ENCODE results near the gene GMPPA.

GMPPA gene

DNA sequence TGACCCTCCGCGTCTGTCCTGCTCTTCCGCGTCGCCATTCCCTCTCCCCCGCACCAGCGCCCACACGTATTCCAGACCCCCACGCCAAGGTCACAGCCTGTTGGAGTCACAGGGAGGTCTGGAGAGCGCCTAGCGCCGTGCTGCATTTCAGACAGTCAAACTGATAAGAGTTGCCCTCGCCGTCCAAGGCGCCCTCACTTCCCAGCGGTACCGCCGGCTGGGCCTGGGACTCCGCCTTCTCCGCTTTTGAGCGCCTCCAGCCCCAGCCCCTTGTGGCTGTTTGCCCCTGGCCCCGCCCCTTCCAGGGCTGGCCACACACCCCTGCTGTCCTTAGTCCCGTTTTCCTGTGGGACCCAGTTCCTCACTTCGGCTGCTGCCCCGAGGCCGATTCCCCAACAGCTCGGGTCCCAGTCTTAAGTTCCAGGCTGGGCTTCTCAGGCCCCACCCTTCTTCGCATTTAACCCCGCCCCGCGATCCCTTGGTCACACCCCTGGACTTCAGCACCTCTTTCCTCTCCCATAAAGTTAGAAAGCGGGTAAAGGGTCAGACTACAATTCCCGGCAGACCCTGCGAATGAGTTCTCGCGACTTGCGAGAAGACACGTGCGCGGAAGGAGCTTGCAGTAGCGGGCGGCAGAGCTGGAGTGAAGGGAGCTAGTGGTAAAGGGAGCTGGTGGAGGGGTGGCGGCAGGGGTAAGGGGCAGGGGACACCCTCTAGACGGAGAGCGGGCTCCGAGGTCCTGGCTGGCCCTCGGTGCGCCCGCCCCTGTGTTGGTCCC is at the start of gene GMPPA:
GMPPA (plus strand) TSS at position 612 of the 778 bp plus-strand sequence. CDS start 1,085 bp downstream, outside the sequence.
- H3K4me3 ChIP-seq (ENCODE audit: low read length): peak within 1 kb of the TSS; percentile 89
- TF ChIP-seq CTCF (conservative IDR thresholded peaks at IDR 0.05; ENCODE audit: low read length): no peak
- DNase-seq (ENCODE audit: low read depth): peak; percentile 99

DNA sequence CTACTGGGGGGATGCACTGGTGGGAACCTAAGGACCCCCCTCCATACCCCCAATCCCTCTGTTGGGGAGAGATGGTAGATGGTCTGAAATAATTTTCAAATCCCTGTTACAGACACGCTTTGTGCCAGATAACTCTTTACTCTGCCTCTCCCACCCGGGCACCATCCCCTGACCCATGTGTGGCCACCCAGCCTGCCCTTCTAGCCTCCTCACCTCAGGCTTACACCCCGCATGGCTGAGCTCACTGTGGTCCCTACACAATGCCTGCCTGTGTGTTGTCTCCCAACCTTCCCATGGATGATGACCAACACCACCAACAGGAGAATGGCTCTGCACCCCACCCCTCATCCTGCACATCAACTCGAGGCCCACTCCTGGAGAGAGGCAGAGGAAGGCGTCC is 49.1 kb upstream of the GMPPA start:
- no peak for DNase-seq (ENCODE audit: low read depth)
- H3K4me3 ChIP-seq (ENCODE audit: low read length): no peak overlapping the region
- no peak for TF ChIP-seq CTCF (conservative IDR thresholded peaks at IDR 0.05; ENCODE audit: low read length)

DNA sequence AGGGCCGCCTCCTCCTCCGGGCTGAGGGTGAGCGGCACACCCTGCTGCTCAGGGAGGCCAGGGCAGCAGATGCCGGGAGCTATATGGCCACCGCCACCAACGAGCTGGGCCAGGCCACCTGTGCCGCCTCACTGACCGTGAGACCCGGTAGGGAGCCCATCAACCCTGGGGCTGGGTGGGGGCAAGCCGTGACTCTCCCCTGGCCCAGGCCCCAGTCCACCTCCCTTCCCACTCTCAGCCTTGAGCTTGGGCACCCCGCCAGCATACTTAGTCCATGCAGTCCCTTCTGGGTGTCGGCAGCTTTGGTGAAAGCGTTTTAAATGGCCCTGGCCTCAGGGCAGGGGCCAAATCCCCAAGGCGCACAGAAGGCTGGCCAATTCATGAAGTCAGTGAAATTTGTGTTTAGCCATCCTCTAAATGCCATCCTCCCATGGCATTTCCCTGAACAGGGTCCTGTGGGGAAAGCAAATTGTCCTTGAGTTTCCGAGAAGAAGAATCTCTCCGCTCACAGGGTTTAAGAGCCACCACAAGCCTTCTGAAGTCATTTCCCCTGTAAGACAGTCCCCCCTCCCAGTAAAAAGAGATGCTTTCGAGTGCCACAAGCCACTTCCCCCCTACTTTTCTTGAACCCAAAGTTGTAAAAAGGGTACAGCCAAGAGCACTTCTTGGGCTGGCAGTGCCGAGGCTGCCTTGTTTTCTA is 46.9 kb upstream of the GMPPA start:
- no peak for DNase-seq (ENCODE audit: low read depth)

DNA sequence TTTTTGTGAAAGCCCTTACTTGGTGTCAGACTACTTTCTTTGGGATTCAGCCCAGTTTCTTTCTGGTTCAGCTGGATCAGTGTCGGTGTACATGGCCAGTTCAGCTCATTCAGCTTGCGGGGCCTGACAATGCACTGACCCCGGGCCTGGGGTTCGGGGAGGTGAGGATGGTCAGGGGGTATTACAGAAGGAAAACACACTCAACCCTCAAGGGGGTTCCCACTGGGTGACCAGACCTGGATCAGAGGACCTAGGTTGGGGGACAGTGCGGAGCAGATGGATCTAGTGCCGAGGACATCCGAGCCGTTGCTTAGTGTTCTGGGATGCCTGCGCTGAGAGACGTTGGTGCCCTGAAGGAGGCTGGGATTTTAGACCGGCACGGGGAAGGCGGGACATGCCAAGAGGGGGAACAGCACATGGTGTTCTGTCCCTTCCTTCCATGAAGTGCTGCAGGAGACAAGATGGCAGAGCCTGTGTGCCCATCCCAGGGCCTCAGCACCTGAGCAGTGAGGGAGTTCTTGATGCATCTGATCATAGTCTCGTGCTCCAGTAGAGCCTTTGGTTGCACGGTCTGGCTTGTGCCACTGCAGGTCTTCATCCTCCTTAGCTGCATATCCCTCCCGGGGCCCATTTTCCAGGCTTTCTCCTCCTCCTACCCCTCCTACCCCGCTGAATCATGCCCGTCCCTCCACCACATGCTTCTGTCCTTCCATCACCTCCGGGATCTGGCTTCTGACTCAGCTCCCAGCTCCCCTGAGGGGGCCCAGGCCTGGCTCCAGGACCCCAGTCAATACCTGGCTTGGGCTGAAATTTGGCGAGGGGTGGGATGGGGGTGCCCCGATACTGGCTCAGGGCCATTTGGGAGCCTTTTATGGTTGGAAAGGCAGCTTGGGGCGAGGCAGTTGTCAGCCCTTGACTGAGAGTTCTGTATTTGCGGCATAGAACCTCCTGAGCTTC is 46.1 kb upstream of the GMPPA start:
- 0 out of 2 replicates have a peak overlapping the region, but pooled peaks have one; percentile 4 for H3K4me3 ChIP-seq (ENCODE audit: low read length)
- DNase-seq (ENCODE audit: low read depth): peak; percentile 95
- TF ChIP-seq CTCF (conservative IDR thresholded peaks at IDR 0.05; ENCODE audit: low read length): no peak

More for the DNA sequence above, 46.9 kb upstream of the GMPPA start:
- TF ChIP-seq CTCF (conservative IDR thresholded peaks at IDR 0.05; ENCODE audit: low read length): no peak
- H3K4me3 ChIP-seq (ENCODE audit: low read length): no peak overlapping the region

DNA sequence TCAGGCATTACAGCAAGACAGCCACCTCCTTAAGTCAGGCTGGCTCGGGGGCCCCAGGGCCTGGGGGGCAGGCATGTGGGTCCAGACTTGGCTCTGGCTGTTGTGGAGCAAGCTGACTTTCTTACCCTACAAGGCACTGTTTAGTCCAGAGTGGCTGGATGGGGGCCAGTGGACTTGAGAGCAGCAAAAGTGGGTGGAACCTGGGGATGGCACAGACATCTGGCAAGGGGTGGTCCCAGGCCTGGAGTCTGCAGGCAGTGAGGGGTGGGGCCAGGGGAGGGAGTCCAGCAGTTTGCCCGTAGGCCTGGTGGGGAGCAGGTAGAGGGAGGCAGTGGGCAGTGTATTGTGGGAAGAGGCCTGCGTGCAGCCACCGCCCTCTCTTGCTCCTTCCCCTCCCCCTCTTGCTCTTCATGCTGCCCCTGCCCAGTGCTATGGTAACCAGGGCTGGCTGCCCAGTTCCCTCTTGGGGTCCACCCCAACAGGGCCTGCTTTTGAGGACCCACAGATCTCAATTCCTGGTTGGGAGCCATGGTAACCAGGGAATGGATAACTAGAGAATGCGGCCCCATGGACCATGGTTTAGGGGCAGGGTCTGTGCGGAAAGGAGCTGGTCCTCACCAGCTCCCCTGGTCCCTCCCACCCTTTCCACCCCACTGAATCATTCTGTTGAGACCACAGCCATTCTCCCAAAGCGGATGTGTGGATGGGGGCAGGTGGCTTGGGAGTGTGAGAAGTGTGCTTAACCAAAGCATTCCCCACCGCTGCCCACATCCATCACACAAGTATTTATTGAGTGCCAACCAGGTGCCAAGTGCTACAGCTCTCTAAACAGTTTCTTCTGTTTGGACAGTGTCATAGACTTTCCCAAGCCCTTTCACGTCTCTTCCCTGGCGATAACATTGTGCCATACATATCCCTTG is 44.8 kb upstream of the GMPPA start:
- TF ChIP-seq CTCF (conservative IDR thresholded peaks at IDR 0.05; ENCODE audit: low read length): 0 out of 2 replicates have a peak, but pooled peaks have one; percentile 5
- peak; percentile 97 for DNase-seq (ENCODE audit: low read depth)
- H3K4me3 ChIP-seq (ENCODE audit: low read length): peak overlapping the region; percentile 15

- no peak overlapping the region for H3K4me3 ChIP-seq (ENCODE audit: low read length)
- TF ChIP-seq CTCF (conservative IDR thresholded peaks at IDR 0.05; ENCODE audit: low read length): no peak
- DNase-seq (ENCODE audit: low read depth): no peak
Measured at GRCh38 chr2:219455581-219455980, 43.1 kb upstream of the GMPPA start.
